Parathyroid adenoma (tissue), 2 donors: Measurements from ENCODE around the gene EIF5.

Experiments used
- H2AFZ ChIP-seq: fragments of 300-600 bp; sonication (generic); one replicate; pipeline ENCODE4 v1.7.0; 2017; ENCODE audit warnings: antibody characterized with exemption, mild to moderate bottlenecking
- H3K27ac ChIP-seq: fragments of 300-600 bp; sonication (generic); one replicate; pipeline ENCODE4 v1.7.0; 2017
- H3K27me3 ChIP-seq: fragments of 300-600 bp; sonication (generic); one replicate; pipeline ENCODE4 v1.7.0; 2017; ENCODE audit warnings: low read length; ENCODE audit not compliant: control insufficient read depth, insufficient read depth
- H3K36me3 ChIP-seq: fragments of 300-600 bp; sonication (generic); one replicate; pipeline ENCODE4 v1.7.0; 2017; ENCODE audit warnings: low read length; ENCODE audit not compliant: control insufficient read depth, insufficient read depth
- H3K4me1 ChIP-seq: fragments of 300-600 bp; sonication (generic); one replicate; pipeline ENCODE4 v1.7.0; 2017; ENCODE audit warnings: control low read depth
- H3K4me2 ChIP-seq: fragments of 300-600 bp; sonication (generic); one replicate; pipeline ENCODE4 v1.7.0; 2017; ENCODE audit warnings: low read length
- H3K4me3 ChIP-seq: fragments of 300-600 bp; sonication (generic); one replicate; pipeline ENCODE4 v1.7.0; 2017; ENCODE audit warnings: low read depth, low read length
- H3K79me2 ChIP-seq: fragments of 300-600 bp; sonication (generic); one replicate; pipeline ENCODE4 v1.7.0; 2017; ENCODE audit warnings: control low read depth
- H3K9ac ChIP-seq: fragments of 300-600 bp; sonication (generic); one replicate; pipeline ENCODE4 v1.7.0; 2017; ENCODE audit warnings: mild to moderate bottlenecking
- H3K9me3 ChIP-seq: fragments of 300-600 bp; sonication (generic); one replicate; pipeline ENCODE4 v1.7.0; 2017; ENCODE audit warnings: low read length; ENCODE audit not compliant: control insufficient read depth
- CTCF ChIP-seq: fragments of 300-600 bp; sonication (generic); IDR thresholded peaks from one replicate; pipeline ENCODE4 v1.7.0; 2017; ENCODE audit warnings: antibody characterized with exemption, mild to moderate bottlenecking
- donor health status: primary hyperparathyroidism.

Gene EIF5

GRCh38 chr14:103328941-103329340 lies 5.1 kb upstream of the EIF5 start:
- no peaks in the 10 kb centered on the region for H3K36me3 ChIP-seq
- no peak for TF ChIP-seq CTCF
- H3K79me2 ChIP-seq: no peaks in the 10 kb centered on the region
- no peak overlapping the region for H3K4me3 ChIP-seq
- H3K4me2 ChIP-seq: no peak overlapping the region
- no peaks in the 10 kb centered on the region for H3K9me3 ChIP-seq
- no peak overlapping the region for H2AFZ ChIP-seq
- H3K4me1 ChIP-seq: no peaks in the 10 kb centered on the region
- H3K27me3 ChIP-seq: no peaks in the 10 kb centered on the region
- H3K27ac ChIP-seq: no peak overlapping the region
- H3K9ac ChIP-seq: no peak overlapping the region

- peaks cover 3% of the 10 kb centered on the region for H3K79me2 ChIP-seq
- H3K9ac ChIP-seq: no peak overlapping the region
- no peak overlapping the region for H3K27ac ChIP-seq
- H3K4me1 ChIP-seq: no peaks in the 10 kb centered on the region
- no peaks in the 10 kb centered on the region for H3K27me3 ChIP-seq
- no peak overlapping the region for H2AFZ ChIP-seq
- no peak for TF ChIP-seq CTCF
- H3K4me2 ChIP-seq: peak overlapping the region; percentile 25
- no peaks in the 10 kb centered on the region for H3K36me3 ChIP-seq
- H3K4me3 ChIP-seq: no peak overlapping the region
- H3K9me3 ChIP-seq: no peaks in the 10 kb centered on the region
Observed at GRCh38 chr14:103329401-103330347, 4.4 kb upstream of the EIF5 start.

- H3K27ac ChIP-seq: no peak overlapping the region
- no peak overlapping the region for H2AFZ ChIP-seq
- no peaks in the 10 kb centered on the region for H3K36me3 ChIP-seq
- no peak overlapping the region for H3K4me2 ChIP-seq
- no peaks in the 10 kb centered on the region for H3K27me3 ChIP-seq
- H3K9ac ChIP-seq: no peak overlapping the region
- H3K79me2 ChIP-seq: peaks cover 11% of the 10 kb centered on the region
- no peak overlapping the region for H3K4me3 ChIP-seq
- no peaks in the 10 kb centered on the region for H3K4me1 ChIP-seq
- no peak for TF ChIP-seq CTCF
- H3K9me3 ChIP-seq: no peaks in the 10 kb centered on the region
Observed at GRCh38 chr14:103330536-103330935, 3.5 kb upstream of the EIF5 start.

GRCh38 chr14:103332143-103332919 lies 1.7 kb upstream of the EIF5 start:
- no peaks in the 10 kb centered on the region for H3K27me3 ChIP-seq
- peak overlapping the region; percentile 100 for H3K27ac ChIP-seq
- H3K4me1 ChIP-seq: peaks cover 10% of the 10 kb centered on the region
- H3K4me3 ChIP-seq: no peak overlapping the region
- no peak overlapping the region for H2AFZ ChIP-seq
- H3K9me3 ChIP-seq: no peaks in the 10 kb centered on the region
- H3K36me3 ChIP-seq: no peaks in the 10 kb centered on the region
- peaks cover 27% of the 10 kb centered on the region for H3K79me2 ChIP-seq
- TF ChIP-seq CTCF: no peak
- no peak overlapping the region for H3K9ac ChIP-seq
- no peak overlapping the region for H3K4me2 ChIP-seq
